HEK293 (cell line): ENCODE results near the gene TFG.

ENCODE experiments used
- CTCF ChIA-PET: fragments of 350-600 bp; formaldehyde crosslinking; extraction: SDS; loops from one replicate; lab custom pipeline; 2021; ENCODE audit warnings: antibody characterized with exemption; lab: Yijun Ruan, JAX
- POLR2A ChIA-PET: fragments of 300-600 bp; formaldehyde crosslinking; extraction: SDS; loops from one replicate; lab custom pipeline; 2020; ENCODE audit warnings: antibody characterized with exemption, inconsistent platforms; lab: Yijun Ruan, JAX
- H3K27ac ChIP-seq: fragments of 200-500 bp; sonication (Bioruptor generic); 2 replicates; pipeline ENCODE4 v1.5.1; 2014; ENCODE audit warnings: low read depth, low read length, control low read depth, inconsistent platforms; ENCODE audit errors: extremely low read depth
- H3K36me3 ChIP-seq, 2 experiments: fragments of 200-500 bp in 1 of 2; sonication (Bioruptor generic) in 1 of 2; 1 replicate in 1 of 2; 2 replicates in 1 of 2; pipeline ENCODE4 v1.5.1; 2014 to 2017; ENCODE audit warnings: inconsistent platforms in 2 of 2, low read length in 2 of 2; ENCODE audit not compliant: control insufficient read depth in 2 of 2, insufficient read depth in 1 of 2
- H3K4me1 ChIP-seq: fragments of 200-500 bp; sonication (Bioruptor generic); 2 replicates; pipeline ENCODE4 v1.5.1; 2014; ENCODE audit warnings: mild to moderate bottlenecking, low read length, inconsistent platforms; ENCODE audit not compliant: control insufficient read depth, insufficient read depth
- H3K4me3 ChIP-seq: 2 replicates; pipeline ENCODE4 v1.5.1; 2011; ENCODE audit warnings: low read depth, mild to moderate bottlenecking, control low read depth, low read length, moderate library complexity
- H3K9me3 ChIP-seq: fragments of 200-500 bp; sonication (Bioruptor generic); 2 replicates; pipeline ENCODE4 v1.5.1; 2014; ENCODE audit warnings: low read depth, low read length, inconsistent platforms; ENCODE audit not compliant: control insufficient read depth, insufficient read depth
- ELK4 ChIP-seq: IDR thresholded peaks from 2 replicates; pipeline ENCODE4 v1.6.1; 2011; ENCODE audit warnings: mild to moderate bottlenecking, low read depth, low read length, borderline replicate concordance
- HOXA7 ChIP-seq: sonication (generic); formaldehyde crosslinking; IDR thresholded peaks from 2 replicates; pipeline ENCODE4 v1.8.1; 2022; ENCODE audit warnings: missing genetic modification reagents, borderline replicate concordance
- KLF8 ChIP-seq: fragments of 450-650 bp; formaldehyde crosslinking; IDR thresholded peaks from 2 replicates; pipeline ENCODE4 v1.5.1; 2016; ENCODE audit warnings: missing biosample characterization, missing genetic modification characterization
- PRDM6 ChIP-seq: fragments of 450-650 bp; formaldehyde crosslinking; IDR thresholded peaks from 2 replicates; pipeline ENCODE4 v1.5.1; 2017; ENCODE audit warnings: missing biosample characterization, missing genetic modification characterization
- SP3 ChIP-seq: fragments of 450-650 bp; formaldehyde crosslinking; IDR thresholded peaks from 2 replicates; pipeline ENCODE4 v1.5.1; 2016; ENCODE audit warnings: missing biosample characterization, missing genetic modification characterization
- YY1 ChIP-seq: fragments of 450-650 bp; formaldehyde crosslinking; IDR thresholded peaks from 2 replicates; pipeline ENCODE4 v1.5.1; 2018; ENCODE audit warnings: missing biosample characterization, missing genetic modification characterization
- ZBTB17 ChIP-seq: fragments of 450-650 bp; formaldehyde crosslinking; IDR thresholded peaks from 2 replicates; pipeline ENCODE4 v1.5.1; 2016; ENCODE audit warnings: missing biosample characterization, missing genetic modification characterization
- ZBTB49 ChIP-seq: fragments of 450-650 bp; formaldehyde crosslinking; IDR thresholded peaks from 2 replicates; pipeline ENCODE4 v1.5.1; 2016; ENCODE audit warnings: missing biosample characterization, missing genetic modification characterization, low read depth
- ZFP69B ChIP-seq: fragments of 450-650 bp; formaldehyde crosslinking; IDR thresholded peaks from 2 replicates; pipeline ENCODE4 v1.5.1; 2016; ENCODE audit warnings: missing biosample characterization, missing genetic modification characterization
- ZNF114 ChIP-seq: fragments of 450-650 bp; formaldehyde crosslinking; IDR thresholded peaks from 2 replicates; pipeline ENCODE4 v1.5.0; 2017; ENCODE audit warnings: missing biosample characterization, missing genetic modification characterization
- ZNF148 ChIP-seq: fragments of 450-650 bp; formaldehyde crosslinking; IDR thresholded peaks from 2 replicates; pipeline ENCODE4 v1.5.0; 2017; ENCODE audit warnings: missing biosample characterization, missing genetic modification characterization, borderline replicate concordance
- ZNF157 ChIP-seq: fragments of 450-650 bp; formaldehyde crosslinking; IDR thresholded peaks from 2 replicates; pipeline ENCODE4 v1.5.1; 2016; ENCODE audit warnings: missing biosample characterization, missing genetic modification characterization
- ZNF23 ChIP-seq: fragments of 450-650 bp; formaldehyde crosslinking; IDR thresholded peaks from 2 replicates; pipeline ENCODE4 v1.5.1; 2016; ENCODE audit warnings: missing biosample characterization, missing genetic modification characterization, borderline replicate concordance
- ZNF530 ChIP-seq: fragments of 450-650 bp; formaldehyde crosslinking; IDR thresholded peaks from 2 replicates; pipeline ENCODE4 v1.5.1; 2016; ENCODE audit warnings: low read depth, missing biosample characterization, missing genetic modification characterization
- ZNF610 ChIP-seq: fragments of 450-650 bp; formaldehyde crosslinking; IDR thresholded peaks from 2 replicates; pipeline ENCODE4 v1.5.1; 2016; ENCODE audit warnings: missing biosample characterization, missing genetic modification characterization, borderline replicate concordance
- ZNF626 ChIP-seq: fragments of 450-650 bp; sonication (Bioruptor Pico); formaldehyde crosslinking; IDR thresholded peaks from 2 replicates; pipeline ENCODE4 v1.5.1; 2018; ENCODE audit warnings: missing biosample characterization, missing genetic modification characterization, inconsistent platforms
- ZNF664 ChIP-seq: fragments of 450-650 bp; formaldehyde crosslinking; IDR thresholded peaks from 2 replicates; pipeline ENCODE4 v1.5.1; 2016; ENCODE audit warnings: missing biosample characterization, missing genetic modification characterization
- ZNF692 ChIP-seq: fragments of 450-650 bp; formaldehyde crosslinking; IDR thresholded peaks from 2 replicates; pipeline ENCODE4 v1.5.1; 2016; ENCODE audit warnings: missing biosample characterization, missing genetic modification characterization
- ZSCAN18 ChIP-seq: fragments of 450-650 bp; formaldehyde crosslinking; IDR thresholded peaks from 2 replicates; pipeline ENCODE4 v1.5.1; 2016; ENCODE audit warnings: missing biosample characterization, missing genetic modification characterization

TFG gene

GRCh38 chr3:100753846-100754245 lies 44.6 kb downstream of the TFG start (continued):
- TF ChIP-seq ZSCAN18 (tag by site-specific recombination) (no peak), ZNF626 (tag by site-specific recombination) (no peak)

GRCh38 chr3:100754563-100755334 lies 45.5 kb downstream of the TFG start:
- TF ChIP-seq HOXA7 (CRISPR knock-in tag) = no peak
- TF ChIP-seq ZNF114 (tag by site-specific recombination) = no peak
- no peak for TF ChIP-seq SP3 (tag by site-specific recombination)
- no peak for TF ChIP-seq ZNF157 (tag by site-specific recombination)
- no peak for TF ChIP-seq KLF8 (tag by site-specific recombination)
- no peak for TF ChIP-seq ZBTB17
- TF ChIP-seq ZNF610 (tag by site-specific recombination) = no peak
- no peak for TF ChIP-seq ZNF23 (tag by site-specific recombination)
- no peak for TF ChIP-seq YY1 (tag by site-specific recombination)
- no peak for TF ChIP-seq ZNF148 (tag by site-specific recombination)
- TF ChIP-seq ZBTB49 (tag by site-specific recombination) = no peak
- no peak for TF ChIP-seq ZNF530 (tag by site-specific recombination)
- no peak for TF ChIP-seq ELK4
- TF ChIP-seq ZFP69B (tag by site-specific recombination) = no peak
- TF ChIP-seq PRDM6 = no peak
- no peak for TF ChIP-seq ZNF664 (tag by site-specific recombination)
- no peak for TF ChIP-seq ZNF692 (tag by site-specific recombination)
- POLR2A ChIA-PET = no interaction called here
- H3K27ac ChIP-seq = no peak overlapping the region
- CTCF ChIA-PET = no interaction called here
- H3K4me3 ChIP-seq = no peak overlapping the region
- peaks cover 0 to 41% of the 10 kb centered on the region in 2 experiments; a peak in 1 of 3 replicates for H3K36me3 ChIP-seq
- no peaks in the 10 kb centered on the region for H3K4me1 ChIP-seq
- H3K9me3 ChIP-seq = no peaks in the 10 kb centered on the region
